ENCODE results near the gene CCL2.

CCL2 gene

GRCh38 chr17:34230342-34230741, 24.7 kb upstream of the CCL2 start:
- TF ChIP-seq PPARA (CRISPR knock-in tag; IDR thresholded peaks at IDR 0.05; ENCODE audit: borderline replicate concordance) = no peak
- no peak for TF ChIP-seq ZNF565 (CRISPR knock-in tag; conservative IDR thresholded peaks at IDR 0.05; ENCODE audit: low read depth)
- no peak for TF ChIP-seq GLIS3 (CRISPR knock-in tag; IDR thresholded peaks at IDR 0.05)
- no peak for TF ChIP-seq SNAI2 (CRISPR knock-in tag; IDR thresholded peaks at IDR 0.05)
- no peak for TF ChIP-seq PATZ1 (CRISPR knock-in tag; IDR thresholded peaks at IDR 0.05; ENCODE audit: borderline replicate concordance)
- no peak for TF ChIP-seq RARB (CRISPR knock-in tag; IDR thresholded peaks at IDR 0.05)
- TF ChIP-seq BACH2 (CRISPR knock-in tag; IDR thresholded peaks at IDR 0.05; ENCODE audit: borderline replicate concordance) = no peak
- TF ChIP-seq CREB5 (CRISPR knock-in tag; IDR thresholded peaks at IDR 0.05; ENCODE audit: low read depth) = no peak
- no peak for TF ChIP-seq OSR1 (CRISPR knock-in tag; IDR thresholded peaks at IDR 0.05)
- no peak for TF ChIP-seq CSRNP3 (CRISPR knock-in tag; IDR thresholded peaks at IDR 0.05)
- no peak for TF ChIP-seq TCF4 (CRISPR knock-in tag; IDR thresholded peaks at IDR 0.05; ENCODE audit: borderline replicate concordance)
- no peak for TF ChIP-seq ESRRG (CRISPR knock-in tag; IDR thresholded peaks at IDR 0.05)
- no peak for TF ChIP-seq TOX (CRISPR knock-in tag; IDR thresholded peaks at IDR 0.05; ENCODE audit: borderline replicate concordance)
- no peak for ATAC-seq

GRCh38 chr17:34234616-34235015, 20.5 kb upstream of the CCL2 start:
- TF ChIP-seq ISL1 (CRISPR knock-in tag; IDR thresholded peaks at IDR 0.05) = no peak
- no peak for TF ChIP-seq BACH2 (CRISPR knock-in tag; IDR thresholded peaks at IDR 0.05; ENCODE audit: borderline replicate concordance)
- TF ChIP-seq TSHZ2 (CRISPR knock-in tag; IDR thresholded peaks at IDR 0.05) = no peak
- no peak for TF ChIP-seq CSRNP3 (CRISPR knock-in tag; IDR thresholded peaks at IDR 0.05)
- TF ChIP-seq ZNF565 (CRISPR knock-in tag; conservative IDR thresholded peaks at IDR 0.05; ENCODE audit: low read depth) = no peak
- no peak for TF ChIP-seq ZC3H10 (CRISPR knock-in tag; IDR thresholded peaks at IDR 0.05)
- no peak for TF ChIP-seq ARNTL (CRISPR knock-in tag; IDR thresholded peaks at IDR 0.05; ENCODE audit: borderline replicate concordance, low read depth)
- no peak for TF ChIP-seq ZFP30 (CRISPR knock-in tag; IDR thresholded peaks at IDR 0.05)
- TF ChIP-seq POU6F1 (CRISPR knock-in tag; IDR thresholded peaks at IDR 0.05; ENCODE audit: borderline replicate concordance, low read depth) = no peak
- no peak for TF ChIP-seq PPARA (CRISPR knock-in tag; IDR thresholded peaks at IDR 0.05; ENCODE audit: borderline replicate concordance)
- no peak for TF ChIP-seq ESRRG (CRISPR knock-in tag; IDR thresholded peaks at IDR 0.05)
- no peak for TF ChIP-seq RARB (CRISPR knock-in tag; IDR thresholded peaks at IDR 0.05)

More at GRCh38 chr17:34234616-34235015, 20.5 kb upstream of the CCL2 start:
- ATAC-seq = no peak

Data from SK-N-SH treated with all-trans-retinoic acid at 6 μM for 48 hours (cell line).